ENCODE results near the gene CTNS. TPM values are rescaled to one million over a fixed set of nuclear protein-coding genes. Genes with fewer than 3 reads are reported as not detected.

CTNS gene
- polyA plus RNA-seq (2012; ENCODE audit: insufficient read depth, insufficient read length) = 10.4 TPM

DNA sequence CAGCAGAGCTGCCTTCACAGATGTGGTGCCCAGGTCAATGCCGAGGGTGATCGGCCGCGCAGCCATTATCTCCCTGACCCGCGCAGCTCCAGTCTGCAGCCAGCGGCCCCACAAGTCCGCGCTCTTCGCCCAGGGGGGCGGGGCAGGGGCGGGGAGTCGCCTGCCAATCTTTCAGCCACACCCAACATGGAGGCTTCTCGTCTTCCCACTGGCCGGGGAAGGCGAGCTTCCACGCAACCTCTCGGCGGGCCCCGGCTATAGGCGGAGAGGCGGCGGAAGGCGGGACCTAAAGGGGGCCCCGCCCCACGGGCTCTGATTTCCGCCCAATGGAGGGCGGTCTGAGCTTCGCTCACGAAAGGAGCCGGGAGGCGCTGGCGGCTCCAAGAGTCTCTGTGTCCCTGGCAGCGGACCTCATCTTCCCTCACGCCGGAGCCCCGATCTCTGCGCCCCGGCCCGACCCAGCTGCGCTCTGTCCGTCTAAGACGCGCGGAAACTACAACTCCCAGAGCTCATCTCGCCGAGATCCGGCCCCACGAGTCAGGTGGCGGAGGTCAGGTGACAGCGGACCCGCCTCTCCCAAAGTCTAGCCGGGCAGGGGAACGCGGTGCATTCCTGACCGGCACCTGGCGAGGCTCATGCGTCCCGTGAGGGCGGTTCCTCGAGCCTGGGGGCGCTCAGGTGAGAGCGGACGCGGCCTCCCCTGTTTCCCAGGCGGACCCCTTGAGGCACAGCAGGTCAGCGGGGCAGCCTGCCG is at the start of gene CTNS, which contains the start of gene SHPK:
CTNS (plus strand) TSS at position 607 of the 754 bp plus-strand sequence. CDS start 3,447 bp downstream, outside the sequence.
SHPK (minus strand) TSS at position 97 of the 754 bp plus-strand sequence; CDS start at position 66, 31 bp downstream.
- DNase-seq (ENCODE audit: low read depth, low spot score) = peak; percentile 86
- peak within 1 kb of the TSS; percentile 76 for H3K4me3 ChIP-seq (ENCODE audit: low read length)

- no peak overlapping the region for H3K4me3 ChIP-seq (ENCODE audit: low read length)
- DNase-seq (ENCODE audit: low read depth, low spot score) = no peak
Measured at GRCh38 chr17:3589784-3590183, 46.8 kb upstream of the CTNS start.

GRCh38 chr17:3590231-3590630 is 46.3 kb upstream of the CTNS start:
- no peak for DNase-seq (ENCODE audit: low read depth, low spot score)
- no peak overlapping the region for H3K4me3 ChIP-seq (ENCODE audit: low read length)

- no peak overlapping the region for H3K4me3 ChIP-seq (ENCODE audit: low read length)
- DNase-seq (ENCODE audit: low read depth, low spot score) = no peak
Measured at GRCh38 chr17:3590768-3591167, 45.8 kb upstream of the CTNS start.

GRCh38 chr17:3592216-3592860 is 44.2 kb upstream of the CTNS start:
- DNase-seq (ENCODE audit: low read depth, low spot score) = no peak
- H3K4me3 ChIP-seq (ENCODE audit: low read length) = no peak overlapping the region

- no peak for DNase-seq (ENCODE audit: low read depth, low spot score)
Measured at GRCh38 chr17:3593384-3593783, 43.2 kb upstream of the CTNS start.

DNA sequence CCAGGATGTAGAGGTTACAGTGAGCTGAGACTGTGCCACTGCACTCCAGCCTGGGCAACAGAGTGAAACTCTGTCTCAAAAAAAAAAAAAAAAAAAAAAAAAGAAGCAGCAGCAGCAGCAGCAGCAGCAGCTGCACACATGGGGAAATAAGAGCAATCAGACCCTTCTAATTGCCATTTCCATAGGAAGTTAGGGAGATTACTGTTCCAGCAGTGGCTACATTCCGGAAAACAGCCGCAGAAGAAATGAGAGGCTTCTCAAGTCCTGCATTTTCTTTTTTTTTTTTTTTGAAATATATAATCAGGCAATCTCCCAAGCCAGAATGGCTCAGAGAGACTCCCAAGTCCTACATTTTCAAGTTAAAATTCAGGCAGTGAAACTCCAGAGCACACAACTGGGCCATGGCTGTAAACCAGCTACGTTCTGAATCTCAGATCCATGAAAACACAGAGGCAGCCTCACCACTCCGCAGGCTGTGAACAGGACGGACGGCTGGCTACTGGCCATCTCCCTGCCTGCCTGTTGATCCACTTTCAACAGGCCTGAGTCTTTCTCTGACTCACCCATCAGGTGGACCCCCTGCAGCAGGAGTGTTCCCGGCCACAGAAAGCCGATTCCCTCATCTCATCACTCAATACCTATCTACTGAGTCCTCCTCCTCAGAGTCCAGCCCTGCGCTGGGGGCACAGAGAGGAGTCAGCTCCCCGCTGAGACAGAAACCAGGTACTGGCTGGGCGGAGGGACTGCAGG is 42.3 kb upstream of the CTNS start:
- no peak overlapping the region for H3K4me3 ChIP-seq (ENCODE audit: low read length)
- DNase-seq (ENCODE audit: low read depth, low spot score) = no peak

More at GRCh38 chr17:3593384-3593783, 43.2 kb upstream of the CTNS start:
- no peak overlapping the region for H3K4me3 ChIP-seq (ENCODE audit: low read length)

DNA sequence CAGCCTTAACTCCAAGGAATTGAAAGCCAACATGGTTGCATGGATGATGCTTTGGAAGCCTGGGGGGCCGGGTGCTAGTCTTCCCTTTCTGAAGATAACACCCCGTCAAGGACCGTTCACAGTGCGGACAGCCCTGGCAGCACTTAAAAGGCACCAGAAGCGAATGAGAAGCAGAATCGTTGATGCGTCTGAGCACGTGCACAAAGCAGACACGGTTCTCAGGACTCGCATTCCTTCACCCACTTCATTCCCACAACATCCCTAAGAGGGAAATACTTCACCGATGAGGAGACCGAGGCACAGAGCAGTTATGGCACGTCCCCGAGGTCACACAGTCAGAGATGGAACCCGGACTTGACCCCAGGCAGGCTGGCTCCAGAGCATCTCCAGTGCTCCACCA is 41.6 kb upstream of the CTNS start:
- DNase-seq (ENCODE audit: low read depth, low spot score) = no peak
- H3K4me3 ChIP-seq (ENCODE audit: low read length) = no peak overlapping the region

DNA sequence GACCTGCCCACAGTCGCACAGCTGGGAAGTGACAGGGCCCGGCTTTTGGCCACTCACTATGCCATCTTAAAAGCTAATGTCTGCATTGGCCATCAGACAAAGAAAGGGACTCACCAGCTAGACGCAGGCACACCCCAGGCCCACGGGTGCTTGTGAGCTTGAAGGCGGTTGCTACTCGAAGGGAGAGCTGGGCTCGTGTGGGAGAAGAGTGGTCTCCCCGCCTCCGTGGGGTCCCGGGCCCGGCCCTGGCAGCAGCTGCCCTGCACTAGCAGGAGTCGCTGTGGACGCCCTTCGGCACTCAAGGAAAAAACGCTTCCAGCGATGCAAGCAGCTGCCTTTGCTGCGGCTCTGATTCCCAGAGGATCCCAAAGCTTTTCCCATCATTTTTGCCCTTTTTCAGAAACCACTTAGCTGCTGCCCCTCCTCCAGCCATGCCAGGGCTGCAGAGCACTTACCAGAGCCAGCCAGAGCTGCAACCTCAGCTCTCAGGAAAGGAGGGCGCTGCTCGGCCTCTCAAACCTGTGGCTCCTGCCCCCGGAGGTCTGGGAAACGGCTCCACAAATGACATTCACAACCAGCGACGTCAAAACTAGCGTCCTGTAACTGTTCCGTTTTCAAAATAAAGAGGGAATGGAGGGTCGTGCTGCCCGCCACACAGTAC is 39.6 kb upstream of the CTNS start:
- no peak overlapping the region for H3K4me3 ChIP-seq (ENCODE audit: low read length)
- DNase-seq (ENCODE audit: low read depth, low spot score) = no peak

- DNase-seq (ENCODE audit: low read depth, low spot score) = no peak
- no peak overlapping the region for H3K4me3 ChIP-seq (ENCODE audit: low read length)
Measured at GRCh38 chr17:3598078-3598477, 38.5 kb upstream of the CTNS start.

GRCh38 chr17:3600529-3601205 is 35.9 kb upstream of the CTNS start:
- H3K4me3 ChIP-seq (ENCODE audit: low read length) = no peak overlapping the region
- no peak for DNase-seq (ENCODE audit: low read depth, low spot score)

- peak; percentile 50 for DNase-seq (ENCODE audit: low read depth, low spot score)
- no peak overlapping the region for H3K4me3 ChIP-seq (ENCODE audit: low read length)
Measured at GRCh38 chr17:3602499-3602898, 34.1 kb upstream of the CTNS start.

- no peak for DNase-seq (ENCODE audit: low read depth, low spot score)
- no peak overlapping the region for H3K4me3 ChIP-seq (ENCODE audit: low read length)
Measured at GRCh38 chr17:3603119-3603869, 33.3 kb upstream of the CTNS start.

GRCh38 chr17:3603870-3604259 is 32.7 kb upstream of the CTNS start:
- DNase-seq (ENCODE audit: low read depth, low spot score) = no peak
- H3K4me3 ChIP-seq (ENCODE audit: low read length) = no peak overlapping the region

DNA sequence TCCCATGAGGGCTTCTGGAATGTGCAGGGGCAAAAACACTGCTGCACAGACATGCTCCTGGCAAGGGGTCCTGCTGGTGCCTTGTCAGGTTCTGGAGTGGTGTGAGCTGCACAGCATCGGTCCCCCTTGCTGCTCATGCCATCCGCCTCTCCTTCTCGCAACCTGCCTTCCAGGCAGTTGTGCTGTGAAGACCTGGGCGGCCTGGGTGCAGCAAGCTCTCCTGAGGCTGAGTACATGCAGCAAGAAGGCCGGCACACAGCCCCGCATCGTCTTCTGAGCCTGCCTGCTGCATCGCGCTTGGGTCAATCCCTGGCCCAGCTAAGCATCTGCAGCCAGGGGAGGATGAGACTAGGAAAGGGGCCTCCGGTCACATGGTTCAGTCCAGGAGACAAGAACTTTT is 26.9 kb upstream of the CTNS start:
- no peak for DNase-seq (ENCODE audit: low read depth, low spot score)
- H3K4me3 ChIP-seq (ENCODE audit: low read length) = no peak overlapping the region

- DNase-seq (ENCODE audit: low read depth, low spot score) = no peak
- H3K4me3 ChIP-seq (ENCODE audit: low read length) = no peak overlapping the region
Measured at GRCh38 chr17:3610523-3610922, 26.0 kb upstream of the CTNS start.

DNA sequence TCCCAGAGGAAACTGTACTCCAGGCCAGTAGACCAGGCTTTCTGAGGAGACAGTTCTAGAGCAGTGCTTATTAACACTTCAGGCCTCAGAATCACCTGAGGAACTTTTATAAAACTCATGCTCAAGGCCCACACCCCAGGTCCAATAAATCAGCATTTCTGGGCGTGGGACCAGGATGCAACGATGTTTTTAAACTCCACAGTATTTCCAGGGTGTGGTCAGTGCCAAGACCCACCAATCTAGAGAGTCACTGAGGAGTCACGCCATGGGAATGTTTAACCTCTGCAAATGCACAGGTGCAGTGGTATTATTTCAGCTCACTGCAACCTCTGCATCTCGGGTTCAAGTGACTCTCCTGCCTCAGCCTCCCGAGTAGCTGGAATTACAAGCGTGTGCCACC is 23.4 kb upstream of the CTNS start:
- no peak overlapping the region for H3K4me3 ChIP-seq (ENCODE audit: low read length)
- DNase-seq (ENCODE audit: low read depth, low spot score) = no peak

GRCh38 chr17:3615160-3615870 is 21.2 kb upstream of the CTNS start:
- DNase-seq (ENCODE audit: low read depth, low spot score) = no peak
- no peak overlapping the region for H3K4me3 ChIP-seq (ENCODE audit: low read length)

Data from Jurkat, Clone E6-1 (cell line).